Measurements from ENCODE around the gene C1QA.

DNA sequence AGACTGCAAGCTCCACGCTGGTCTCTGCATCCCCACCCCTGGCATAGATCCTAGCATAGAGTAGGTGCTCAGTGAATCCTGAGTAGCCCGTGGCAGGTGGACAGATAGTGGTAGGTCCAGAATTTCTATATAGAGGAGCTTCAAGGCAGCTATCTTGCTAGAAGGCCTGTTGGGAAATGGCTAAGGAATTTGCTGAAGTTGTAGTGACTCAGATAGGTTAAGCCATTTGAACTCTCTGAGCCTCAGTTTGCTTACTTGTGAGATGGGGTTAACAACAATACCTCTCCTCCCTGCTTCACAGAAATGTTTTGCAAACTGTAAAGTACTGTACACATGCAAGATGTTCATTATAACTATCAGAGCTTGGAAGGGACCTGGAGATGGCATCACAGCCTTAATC, 50.8 kb downstream of the C1QA start:
- TF ChIP-seq, protein P1, sequence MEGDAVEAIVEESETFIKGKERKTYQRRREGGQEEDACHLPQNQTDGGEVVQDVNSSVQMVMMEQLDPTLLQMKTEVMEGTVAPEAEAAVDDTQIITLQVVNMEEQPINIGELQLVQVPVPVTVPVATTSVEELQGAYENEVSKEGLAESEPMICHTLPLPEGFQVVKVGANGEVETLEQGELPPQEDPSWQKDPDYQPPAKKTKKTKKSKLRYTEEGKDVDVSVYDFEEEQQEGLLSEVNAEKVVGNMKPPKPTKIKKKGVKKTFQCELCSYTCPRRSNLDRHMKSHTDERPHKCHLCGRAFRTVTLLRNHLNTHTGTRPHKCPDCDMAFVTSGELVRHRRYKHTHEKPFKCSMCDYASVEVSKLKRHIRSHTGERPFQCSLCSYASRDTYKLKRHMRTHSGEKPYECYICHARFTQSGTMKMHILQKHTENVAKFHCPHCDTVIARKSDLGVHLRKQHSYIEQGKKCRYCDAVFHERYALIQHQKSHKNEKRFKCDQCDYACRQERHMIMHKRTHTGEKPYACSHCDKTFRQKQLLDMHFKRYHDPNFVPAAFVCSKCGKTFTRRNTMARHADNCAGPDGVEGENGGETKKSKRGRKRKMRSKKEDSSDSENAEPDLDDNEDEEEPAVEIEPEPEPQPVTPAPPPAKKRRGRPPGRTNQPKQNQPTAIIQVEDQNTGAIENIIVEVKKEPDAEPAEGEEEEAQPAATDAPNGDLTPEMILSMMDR (conservative IDR thresholded peaks at IDR 0.05) = no peak
- TF ChIP-seq ZFX (IDR thresholded peaks at IDR 0.05) = no peak

Data from C4-2B (cell line).